ENCODE data around the gene APBA2.

GRCh38 chr15:28897861-28898585 is 12.2 kb downstream of the APBA2 start:
- TF ChIP-seq CTCF (IDR thresholded peaks at IDR 0.05) (no peak), POLR2AphosphoS5 (IDR thresholded peaks at IDR 0.05) (no peak)

Measured in transverse colon (tissue), 4 donors.